ENCODE results near the gene ANAPC7.
A peak's percentile ranks its signal among the peaks of the same experiment; 100 is the strongest.
"Not testable (repeated sequence)": the region's sequence is repeated elsewhere in the genome, so short reads cannot be mapped to it uniquely, and the experiment has no call there.

Gene ANAPC7

GRCh38 chr12:110373962-110374611, 29.4 kb downstream of the ANAPC7 start:
- DNase-seq (ENCODE audit: low read depth): no peak

- no peak for DNase-seq (ENCODE audit: low read depth)
Observed at GRCh38 chr12:110373425-110373824, 30.1 kb downstream of the ANAPC7 start.

GRCh38 chr12:110373025-110373424, 30.5 kb downstream of the ANAPC7 start:
- no peak for DNase-seq (ENCODE audit: low read depth)

- DNase-seq (ENCODE audit: low read depth): no peak
Observed at GRCh38 chr12:110372056-110372425, 31.5 kb downstream of the ANAPC7 start.

GRCh38 chr12:110371408-110372055, 32.0 kb downstream of the ANAPC7 start:
- DNase-seq (ENCODE audit: low read depth): no peak

- no peak for DNase-seq (ENCODE audit: low read depth)
Observed at GRCh38 chr12:110370732-110371231, 32.7 kb downstream of the ANAPC7 start.

GRCh38 chr12:110369992-110370391, 33.5 kb downstream of the ANAPC7 start:
- DNase-seq (ENCODE audit: low read depth): no peak

GRCh38 chr12:110367181-110367864, 36.2 kb downstream of the ANAPC7 start:
- no peak for DNase-seq (ENCODE audit: low read depth)

GRCh38 chr12:110366321-110367142, 37.0 kb downstream of the ANAPC7 start:
- DNase-seq (ENCODE audit: low read depth): no peak

GRCh38 chr12:110365489-110366320, 37.8 kb downstream of the ANAPC7 start:
- DNase-seq (ENCODE audit: low read depth): no peak

GRCh38 chr12:110361216-110361615, 42.3 kb downstream of the ANAPC7 start:
- no peak for DNase-seq (ENCODE audit: low read depth)

- not testable (repeated sequence) for DNase-seq (ENCODE audit: low read depth)
Observed at GRCh38 chr12:110358384-110359097, 45.0 kb downstream of the ANAPC7 start.

GRCh38 chr12:110355073-110355472, 48.4 kb downstream of the ANAPC7 start:
- no peak for DNase-seq (ENCODE audit: low read depth)

GRCh38 chr12:110354172-110354780, 49.2 kb downstream of the ANAPC7 start:
- DNase-seq (ENCODE audit: low read depth): no peak

GRCh38 chr12:110353211-110353965, 50.1 kb downstream of the ANAPC7 start:
- DNase-seq (ENCODE audit: low read depth): no peak

- DNase-seq (ENCODE audit: low read depth): no peak
Observed at GRCh38 chr12:110352401-110352800, 51.1 kb downstream of the ANAPC7 start.

- DNase-seq (ENCODE audit: low read depth): no peak
Observed at GRCh38 chr12:110351119-110351518, 52.4 kb downstream of the ANAPC7 start.

- DNase-seq (ENCODE audit: low read depth): peak; percentile 11
Observed at GRCh38 chr12:110349514-110350151, 53.9 kb downstream of the ANAPC7 start.

- DNase-seq (ENCODE audit: low read depth): no peak
Observed at GRCh38 chr12:110349096-110349495, 54.4 kb downstream of the ANAPC7 start.
